ENCODE measurements around the gene SUCNR1.
"Not testable (repeated sequence)": the region's sequence is repeated elsewhere in the genome, so short reads cannot be mapped to it uniquely, and the experiment has no call there.

The SUCNR1 gene

GRCh38 chr3:151871639-151872468 is 1.6 kb upstream of the SUCNR1 start:
- DNase-seq (ENCODE audit: low spot score), result peak; percentile 6

- not testable (repeated sequence) for DNase-seq (ENCODE audit: low spot score)
Measured at GRCh38 chr3:151874079-151874478, 636 bp downstream of the SUCNR1 start.

- no peak for DNase-seq (ENCODE audit: low spot score)
Measured at GRCh38 chr3:151875759-151876158, 2.3 kb downstream of the SUCNR1 start.

GRCh38 chr3:151877269-151877668 is 3.8 kb downstream of the SUCNR1 start:
- no peak for DNase-seq (ENCODE audit: low spot score)

DNA sequence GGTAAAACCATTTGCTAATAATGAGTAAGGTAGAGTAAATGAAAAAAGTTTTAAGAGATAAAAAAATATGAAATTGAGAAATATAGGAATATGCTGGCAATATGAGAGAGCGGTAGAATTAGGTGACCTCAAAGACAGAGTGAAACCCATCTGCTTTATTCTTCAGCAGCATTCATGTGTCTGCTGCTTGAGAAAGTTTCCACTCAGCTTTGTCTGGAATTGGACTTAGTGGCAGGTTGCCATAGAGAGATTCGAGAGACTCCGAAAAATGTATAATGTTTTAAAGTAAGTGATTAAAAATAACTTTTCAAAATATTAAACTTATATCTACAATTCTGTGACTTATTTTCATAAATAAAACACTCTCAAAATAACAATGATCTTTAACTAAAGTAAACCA is 5.0 kb downstream of the SUCNR1 start:
- no peak for DNase-seq (ENCODE audit: low spot score)

GRCh38 chr3:151879037-151879436 is 5.6 kb downstream of the SUCNR1 start:
- no peak for DNase-seq (ENCODE audit: low spot score)

- DNase-seq (ENCODE audit: low spot score), result no peak
Measured at GRCh38 chr3:151879679-151880415, 6.4 kb downstream of the SUCNR1 start.

GRCh38 chr3:151880416-151880690 is 6.9 kb downstream of the SUCNR1 start:
- DNase-seq (ENCODE audit: low spot score), result no peak

GRCh38 chr3:151881137-151881536 is 7.7 kb downstream of the SUCNR1 start:
- DNase-seq (ENCODE audit: low spot score), result no peak

DNA sequence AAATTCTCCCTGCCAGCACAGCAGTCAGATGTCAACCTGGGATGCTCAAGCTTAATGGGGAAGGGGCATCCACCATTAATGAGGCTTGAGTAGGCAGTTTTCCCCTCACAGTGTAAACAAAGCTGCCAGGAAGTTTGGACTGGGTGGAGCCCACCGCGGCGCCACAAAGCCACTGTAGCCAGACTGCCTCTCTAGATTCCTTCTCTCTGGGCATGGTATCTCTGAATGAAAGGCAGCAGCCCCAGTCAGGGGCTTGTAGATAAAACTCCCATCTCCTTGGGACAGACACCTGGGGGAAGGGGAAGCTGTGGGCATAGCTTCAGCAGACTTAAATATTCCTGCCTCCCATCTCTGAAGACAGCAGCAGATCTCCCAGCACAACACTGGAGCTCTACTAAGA is 12.0 kb downstream of the SUCNR1 start:
- not testable (repeated sequence) for DNase-seq (ENCODE audit: low spot score)

- DNase-seq (ENCODE audit: low spot score), result not testable (repeated sequence)
Measured at GRCh38 chr3:151887450-151888211, 14.2 kb downstream of the SUCNR1 start.

DNA sequence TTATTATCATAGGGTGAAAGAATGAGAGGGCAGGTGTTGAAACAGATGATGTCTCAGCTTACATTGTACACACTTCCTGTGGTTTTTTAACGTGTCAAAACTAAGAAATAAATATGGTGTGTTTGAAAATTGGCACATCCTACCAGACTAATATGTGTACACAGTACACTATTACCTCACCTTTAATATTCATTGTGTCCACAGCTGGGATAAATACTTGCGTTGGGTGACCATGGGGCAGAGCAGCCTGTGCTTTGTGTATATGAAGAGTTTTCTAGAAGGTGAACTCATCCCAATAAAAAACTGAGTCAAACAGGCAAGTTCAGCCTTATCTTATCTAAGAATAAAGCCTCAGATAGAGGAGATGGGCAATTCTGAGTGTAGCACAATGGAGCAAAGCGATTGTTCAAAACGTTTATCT is 17.3 kb downstream of the SUCNR1 start:
- peak; percentile 6 for DNase-seq (ENCODE audit: low spot score)

- no peak for DNase-seq (ENCODE audit: low spot score)
Measured at GRCh38 chr3:151891721-151892120, 18.3 kb downstream of the SUCNR1 start.

GRCh38 chr3:151894219-151894618 is 20.8 kb downstream of the SUCNR1 start:
- no peak for DNase-seq (ENCODE audit: low spot score)

DNA sequence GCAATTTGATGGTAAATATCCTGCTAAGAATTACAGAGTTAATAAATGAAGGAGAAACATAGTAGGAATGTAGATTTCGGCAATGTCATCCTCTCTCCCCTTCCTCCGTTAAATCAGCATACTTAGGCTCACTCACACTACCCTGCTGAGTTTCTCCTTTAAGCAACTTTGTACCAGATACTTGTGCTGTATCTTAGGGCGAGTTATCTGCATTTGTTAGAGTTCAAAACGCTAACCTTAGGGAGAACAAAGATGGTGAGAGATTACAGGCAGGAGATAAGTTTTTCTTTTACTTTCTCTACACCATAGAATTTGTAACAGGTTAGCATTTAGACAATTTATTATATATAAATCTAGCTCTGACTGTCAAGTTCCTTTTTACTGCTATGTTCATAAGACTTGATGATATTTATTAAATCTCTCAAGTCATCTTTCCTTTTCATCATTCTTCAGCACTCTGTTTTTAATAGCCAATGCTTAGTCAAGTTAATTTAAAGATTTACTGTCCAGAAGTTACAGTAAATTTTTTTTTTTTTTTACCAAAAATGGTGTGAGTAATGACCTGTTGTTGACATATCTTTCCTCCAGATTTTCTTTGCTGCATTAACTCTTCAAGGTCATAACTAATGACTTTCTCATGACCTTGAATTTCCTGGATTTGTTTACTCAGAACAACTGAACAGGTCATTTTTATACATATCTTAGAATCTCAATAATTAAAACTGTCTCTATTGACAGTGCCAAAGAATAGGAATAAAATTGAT is 22.2 kb downstream of the SUCNR1 start:
- DNase-seq (ENCODE audit: low spot score), result no peak

DNA sequence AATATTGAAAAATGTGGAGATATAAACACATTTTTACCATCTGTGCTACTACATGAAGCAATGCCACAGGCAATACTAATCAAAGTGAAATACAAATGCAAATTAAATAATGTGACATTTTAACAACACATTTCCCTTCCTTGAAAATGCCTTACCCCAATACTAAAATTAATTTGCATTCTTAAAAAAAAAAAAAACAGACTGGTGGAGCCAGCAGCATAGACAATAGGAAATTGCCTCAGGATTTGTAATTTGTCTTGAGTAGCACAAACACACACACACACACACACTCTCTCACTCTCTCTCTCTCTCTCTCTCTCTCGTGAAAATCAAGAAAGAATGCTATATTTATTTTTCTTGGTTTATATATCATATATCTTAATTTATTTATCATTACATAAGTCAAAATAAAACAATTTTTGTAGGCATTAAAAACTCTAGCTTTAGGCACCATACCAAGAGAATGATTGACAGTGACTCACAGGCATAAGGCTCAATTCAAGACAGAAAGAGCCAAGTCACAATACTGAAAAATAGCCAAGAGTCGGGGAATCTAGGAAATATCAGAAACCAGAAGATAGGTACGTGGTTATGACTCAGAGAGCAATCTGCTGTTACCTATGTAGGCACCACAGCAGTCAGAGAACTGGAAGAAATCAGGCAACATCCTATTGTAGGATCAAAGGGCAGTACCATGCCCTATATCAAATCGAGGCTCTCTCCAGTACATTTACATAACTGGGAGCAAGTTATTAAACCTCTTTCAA is 23.0 kb downstream of the SUCNR1 start:
- no peak for DNase-seq (ENCODE audit: low spot score)

DNA sequence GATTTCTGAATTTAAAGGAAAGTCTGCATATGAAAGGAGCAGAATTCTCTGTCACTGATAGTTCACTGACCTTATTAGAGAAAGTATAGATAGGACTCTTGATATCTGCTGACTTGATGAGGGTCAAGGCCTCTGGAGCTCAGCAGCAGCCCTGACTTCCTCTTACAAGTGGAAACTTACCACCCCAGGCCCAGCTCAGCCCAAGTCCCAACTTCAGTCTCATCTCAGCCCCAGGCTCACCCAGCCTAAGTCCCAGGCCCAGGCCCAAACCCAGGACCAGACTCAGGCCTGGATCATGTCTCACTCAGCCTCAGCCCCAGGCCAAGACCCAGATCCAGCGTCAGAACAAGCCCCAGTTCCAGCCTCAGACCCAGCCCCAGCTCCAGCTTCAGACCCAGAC is 24.7 kb downstream of the SUCNR1 start:
- not testable (repeated sequence) for DNase-seq (ENCODE audit: low spot score)

DNA sequence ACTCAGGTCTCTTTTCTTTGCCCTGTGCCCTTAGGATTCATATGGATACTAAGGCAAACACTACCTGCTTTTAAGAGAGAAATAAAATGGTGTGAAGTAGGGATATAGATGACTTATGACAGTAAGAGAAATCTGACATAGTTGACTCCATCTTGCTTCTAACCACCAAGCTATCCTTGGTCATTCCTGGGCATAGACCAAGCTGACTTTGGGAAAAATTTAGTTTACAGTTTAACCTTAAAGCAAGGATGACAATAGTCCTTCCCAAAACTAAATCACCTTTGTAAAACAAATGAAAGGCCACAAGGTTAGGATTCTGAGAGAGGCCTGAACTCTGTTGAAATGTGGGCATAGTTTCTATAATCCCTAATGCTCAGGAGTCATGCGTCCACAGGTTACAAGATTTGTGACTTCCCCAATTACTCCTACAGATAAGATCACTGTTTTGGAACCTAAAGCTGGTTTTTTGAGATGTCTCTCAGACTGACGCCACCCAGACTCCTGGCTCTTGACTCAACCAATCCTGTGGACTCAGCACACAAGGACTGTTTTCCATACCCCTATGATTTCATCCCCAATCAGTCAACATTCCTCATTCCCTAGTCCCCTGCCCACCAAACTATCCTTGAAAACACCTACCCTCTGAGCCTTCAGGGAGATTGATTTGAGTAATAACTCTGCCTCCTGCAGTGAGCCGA is 25.3 kb downstream of the SUCNR1 start:
- not testable (repeated sequence) for DNase-seq (ENCODE audit: low spot score)

DNA sequence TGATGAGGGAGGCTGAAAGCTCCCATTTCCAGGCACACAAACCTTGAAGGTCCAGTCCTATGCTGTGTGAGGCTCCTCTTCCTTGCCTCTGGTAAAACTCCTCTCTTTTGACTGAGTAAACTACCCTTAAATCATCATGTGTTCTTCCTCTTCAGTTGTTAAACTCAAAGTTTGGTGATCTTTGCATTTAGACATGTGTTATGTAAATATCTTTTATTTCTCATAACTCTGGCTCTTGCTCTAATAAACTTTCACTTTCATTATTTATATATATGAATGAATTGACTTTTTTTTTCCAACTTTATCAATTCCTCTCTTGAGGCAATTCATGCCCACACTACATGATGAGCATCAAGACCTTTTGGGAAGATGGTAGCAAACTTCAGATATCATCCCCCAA is 26.6 kb downstream of the SUCNR1 start:
- no peak for DNase-seq (ENCODE audit: low spot score)

DNA sequence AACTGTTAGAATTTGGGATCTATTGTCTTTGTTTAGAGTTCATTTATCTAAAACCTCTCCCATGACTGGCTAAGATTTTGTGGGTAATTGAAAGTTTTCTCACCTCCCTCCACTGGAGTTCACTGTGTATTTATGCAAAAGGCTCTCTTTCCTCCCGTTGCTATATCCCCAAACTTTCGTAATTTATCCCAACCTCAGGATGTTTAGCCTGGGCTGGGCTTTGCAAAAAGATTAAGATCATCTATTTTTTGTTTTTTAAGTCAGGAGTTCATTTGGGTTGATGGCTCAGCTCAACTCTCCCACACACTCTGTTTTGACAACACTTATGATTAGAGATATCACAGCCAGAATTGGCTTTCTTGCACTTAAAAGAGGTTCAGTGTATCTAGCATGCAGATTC is 27.0 kb downstream of the SUCNR1 start:
- no peak for DNase-seq (ENCODE audit: low spot score)

Data from CD4-positive, alpha-beta T cell treated with Interleukin-15 for 4 hours (primary cell).